AG09309 (cell line): ENCODE results near the gene MAGEB4.

Source experiments
- DNase-seq: peaks from one replicate; pipeline ENCODE4 v3.0.0-alpha.2; 2010; ENCODE audit warnings: low read depth
- H3K4me3 ChIP-seq: 2 replicates; pipeline ENCODE4 v1.5.1; 2011; ENCODE audit warnings: mild to moderate bottlenecking, low read depth, low read length, moderate library complexity; ENCODE audit not compliant: control insufficient read depth
- CTCF ChIP-seq: IDR thresholded peaks from 2 replicates; pipeline ENCODE4 v1.5.1; 2011; ENCODE audit warnings: mild to moderate bottlenecking, low read depth, low read length, inconsistent platforms; ENCODE audit not compliant: insufficient read depth, control insufficient read depth; ENCODE audit errors: missing control alignments

MAGEB4 gene

GRCh38 chrX:30220661-30221060 lies 21.1 kb upstream of the MAGEB4 start:
- no peak for TF ChIP-seq CTCF
- no peak overlapping the region for H3K4me3 ChIP-seq
- no peak for DNase-seq

GRCh38 chrX:30224536-30224935 lies 17.3 kb upstream of the MAGEB4 start:
- DNase-seq: no peak
- no peak overlapping the region for H3K4me3 ChIP-seq
- TF ChIP-seq CTCF: no peak

GRCh38 chrX:30228526-30228925 lies 13.3 kb upstream of the MAGEB4 start:
- DNase-seq: no peak
- TF ChIP-seq CTCF: no peak
- no peak overlapping the region for H3K4me3 ChIP-seq

GRCh38 chrX:30230395-30230794 lies 11.4 kb upstream of the MAGEB4 start, which contains the start of gene MAGEB3:
Gene MAGEB3 (plus strand): TSS chrX:30230657. CDS start chrX:30235925, 5,268 bp downstream.
- no peak for TF ChIP-seq CTCF
- no peak for DNase-seq
- no peak within 1 kb of the TSS for H3K4me3 ChIP-seq

GRCh38 chrX:30246769-30247489 lies 5.1 kb downstream of the MAGEB4 start, which contains the start of gene MAGEB1:
Gene MAGEB1 (plus strand): TSS chrX:30247146. CDS start chrX:30250494, 3,348 bp downstream.
- DNase-seq: no peak
- TF ChIP-seq CTCF: no peak
- no peak within 1 kb of the TSS for H3K4me3 ChIP-seq

GRCh38 chrX:30248854-30249253 lies 7.1 kb downstream of the MAGEB4 start:
- no peak for TF ChIP-seq CTCF
- no peak overlapping the region for H3K4me3 ChIP-seq
- no peak for DNase-seq

GRCh38 chrX:30253257-30253656 lies 11.5 kb downstream of the MAGEB4 start:
- no peak for TF ChIP-seq CTCF
- no peak for DNase-seq
- H3K4me3 ChIP-seq: no peak overlapping the region
